Measurements from ENCODE around the gene ST8SIA2.

Gene ST8SIA2

GRCh38 chr15:92467245-92467644 lies 73.6 kb downstream of the ST8SIA2 start:
- Histone ChIP-seq H3K4me1 (ENCODE audit: insufficient read depth, low read length, poor library complexity, severe bottlenecking) (peaks cover 15% of the 10 kb centered on the region), H3K9ac (ENCODE audit: low read depth, low read length, poor library complexity, severe bottlenecking) (no peak overlapping the region), H2AFZ (ENCODE audit: low read length) (no peak overlapping the region), H3K27me3 (ENCODE audit: insufficient read depth, low read length, poor library complexity, severe bottlenecking) (no peaks in the 10 kb centered on the region), H3K9me2 (replicated peaks; ENCODE audit: low read depth, low read length) (no peaks in the 10 kb centered on the region), H3K9me3 (ENCODE audit: insufficient read depth, low read depth, low read length) (no peaks in the 10 kb centered on the region), H4K20me1 (ENCODE audit: insufficient read depth, low read length, poor library complexity, severe bottlenecking) (no peaks in the 10 kb centered on the region), H3K36me3 (ENCODE audit: insufficient read depth, low read length) (no peaks in the 10 kb centered on the region), H3K79me2 (ENCODE audit: insufficient read depth, low read length) (no peaks in the 10 kb centered on the region), H3F3A (ENCODE audit: low read depth) (no peaks in the 10 kb centered on the region), H3K4me2 (ENCODE audit: low read depth, low read length, poor library complexity, severe bottlenecking) (no peak overlapping the region), H3K4me3 (ENCODE audit: low read length, poor library complexity, severe bottlenecking) (no peak overlapping the region)
- no peak for TF ChIP-seq CTCF (conservative IDR thresholded peaks at IDR 0.05; ENCODE audit: low read length)
- TF ChIP-seq EZH2phosphoT487 (IDR thresholded peaks at IDR 0.05; ENCODE audit: borderline replicate concordance): no peak

- H3K4me3 ChIP-seq (ENCODE audit: low read length, poor library complexity, severe bottlenecking): no peak overlapping the region
- H3K4me2 ChIP-seq (ENCODE audit: low read depth, low read length, poor library complexity, severe bottlenecking): no peak overlapping the region
- H3K9me3 ChIP-seq (ENCODE audit: insufficient read depth, low read depth, low read length): no peaks in the 10 kb centered on the region
- H3K9me2 ChIP-seq (replicated peaks; ENCODE audit: low read depth, low read length): no peaks in the 10 kb centered on the region
- no peaks in the 10 kb centered on the region for H3K27me3 ChIP-seq (ENCODE audit: insufficient read depth, low read length, poor library complexity, severe bottlenecking)
- no peaks in the 10 kb centered on the region for H3F3A ChIP-seq (ENCODE audit: low read depth)
- no peaks in the 10 kb centered on the region for H3K36me3 ChIP-seq (ENCODE audit: insufficient read depth, low read length)
- no peak for TF ChIP-seq CTCF (conservative IDR thresholded peaks at IDR 0.05; ENCODE audit: low read length)
- TF ChIP-seq EZH2phosphoT487 (IDR thresholded peaks at IDR 0.05; ENCODE audit: borderline replicate concordance): no peak
- no peak overlapping the region for H3K9ac ChIP-seq (ENCODE audit: low read depth, low read length, poor library complexity, severe bottlenecking)
- no peak overlapping the region for H2AFZ ChIP-seq (ENCODE audit: low read length)
- H3K79me2 ChIP-seq (ENCODE audit: insufficient read depth, low read length): no peaks in the 10 kb centered on the region
- H3K4me1 ChIP-seq (ENCODE audit: insufficient read depth, low read length, poor library complexity, severe bottlenecking): peaks cover 2% of the 10 kb centered on the region
- no peaks in the 10 kb centered on the region for H4K20me1 ChIP-seq (ENCODE audit: insufficient read depth, low read length, poor library complexity, severe bottlenecking)
Observed at GRCh38 chr15:92468991-92469390, 75.3 kb downstream of the ST8SIA2 start.

GRCh38 chr15:92471288-92471687 lies 77.6 kb downstream of the ST8SIA2 start:
- Histone ChIP-seq H3K9ac (ENCODE audit: low read depth, low read length, poor library complexity, severe bottlenecking) (no peak overlapping the region), H3K9me3 (ENCODE audit: insufficient read depth, low read depth, low read length) (no peaks in the 10 kb centered on the region), H3K4me1 (ENCODE audit: insufficient read depth, low read length, poor library complexity, severe bottlenecking) (no peaks in the 10 kb centered on the region), H3K4me3 (ENCODE audit: low read length, poor library complexity, severe bottlenecking) (no peak overlapping the region), H3K36me3 (ENCODE audit: insufficient read depth, low read length) (no peaks in the 10 kb centered on the region), H3K4me2 (ENCODE audit: low read depth, low read length, poor library complexity, severe bottlenecking) (no peak overlapping the region), H3K27me3 (ENCODE audit: insufficient read depth, low read length, poor library complexity, severe bottlenecking) (no peaks in the 10 kb centered on the region), H3K9me2 (replicated peaks; ENCODE audit: low read depth, low read length) (no peaks in the 10 kb centered on the region), H2AFZ (ENCODE audit: low read length) (no peak overlapping the region), H3K79me2 (ENCODE audit: insufficient read depth, low read length) (no peaks in the 10 kb centered on the region), H4K20me1 (ENCODE audit: insufficient read depth, low read length, poor library complexity, severe bottlenecking) (no peaks in the 10 kb centered on the region), H3F3A (ENCODE audit: low read depth) (no peaks in the 10 kb centered on the region)
- TF ChIP-seq CTCF (conservative IDR thresholded peaks at IDR 0.05; ENCODE audit: low read length) (no peak), EZH2phosphoT487 (IDR thresholded peaks at IDR 0.05; ENCODE audit: borderline replicate concordance) (no peak)

Data from Loucy (cell line).